Liver (tissue), 9 donors: ENCODE measurements around the gene SLC39A6. TPM values are rescaled to one million over a fixed set of nuclear protein-coding genes. Genes with fewer than 3 reads are reported as not detected.

ENCODE experiments used
- DNase-seq: peaks from one replicate; pipeline ENCODE4 v3.0.0-alpha.2; 2017; ENCODE audit warnings: low spot score
- H3K27ac ChIP-seq, 2 donors: one replicate each; pipeline ENCODE4 v1.7.0; 2013; ENCODE audit warnings: inconsistent platforms in 2 of 2, low read length in 2 of 2, control low read depth in 1 of 2, low read depth in 1 of 2, mild to moderate bottlenecking in 1 of 2
- H3K27me3 ChIP-seq, 4 donors: one replicate each; pipeline versions ENCODE4 v1.6.1 to v1.7.0; 2013; ENCODE audit warnings: low read length in 3 of 4, inconsistent platforms in 1 of 4, mild to moderate bottlenecking in 1 of 4, moderate library complexity in 1 of 4; ENCODE audit not compliant: control insufficient read depth in 4 of 4, insufficient read depth in 4 of 4
- H3K36me3 ChIP-seq, 4 donors: one replicate each; pipeline versions ENCODE4 v1.6.1 to v1.7.0; 2013; ENCODE audit warnings: low read length in 3 of 4, mild to moderate bottlenecking in 3 of 4, low read depth in 1 of 4, moderate library complexity in 1 of 4; ENCODE audit not compliant: control insufficient read depth in 4 of 4, insufficient read depth in 3 of 4
- H3K4me1 ChIP-seq, 4 donors: one replicate each; pipeline versions ENCODE4 v1.6.1 to v1.7.0; 2013; ENCODE audit warnings: low read length in 3 of 4, mild to moderate bottlenecking in 3 of 4, moderate library complexity in 1 of 4; ENCODE audit not compliant: control insufficient read depth in 4 of 4, insufficient read depth in 4 of 4
- H3K4me3 ChIP-seq, 3 donors: one replicate each; pipeline versions ENCODE4 v1.6.1 to v1.7.0; 2013; ENCODE audit warnings: low read length in 3 of 3, control low read depth in 1 of 3, low read depth in 1 of 3, mild to moderate bottlenecking in 1 of 3
- H3K9ac ChIP-seq, 2 donors: one replicate each; pipeline ENCODE4 v1.7.0; 2013; ENCODE audit warnings: low read length in 2 of 2, mild to moderate bottlenecking in 2 of 2, moderate library complexity in 2 of 2, control low read depth in 1 of 2, low read depth in 1 of 2
- H3K9me3 ChIP-seq, 4 donors: one replicate each; pipeline versions ENCODE4 v1.6.1 to v1.7.0; 2013; ENCODE audit warnings: low read length in 3 of 4; ENCODE audit not compliant: control insufficient read depth in 4 of 4
- ATF3 ChIP-seq: IDR thresholded peaks from 2 replicates; pipeline ENCODE4 v1.6.1; 2016; ENCODE audit warnings: antibody characterized with exemption
- EGR1 ChIP-seq, 2 donors: IDR thresholded peaks; 2 replicates each; pipeline ENCODE4 v1.6.1; 2016 to 2018; ENCODE audit warnings: antibody characterized with exemption in 2 of 2, low read depth in 2 of 2
- FOXA1 ChIP-seq: IDR thresholded peaks from 2 replicates; pipeline ENCODE4 v1.6.1; 2016; ENCODE audit warnings: antibody characterized with exemption
- FOXA2 ChIP-seq: IDR thresholded peaks from 2 replicates; pipeline ENCODE4 v1.6.1; 2016; ENCODE audit warnings: antibody characterized with exemption
- GABPA ChIP-seq, 2 donors: IDR thresholded peaks in 1 of 2; conservative IDR thresholded peaks in 1 of 2; 2 replicates each; pipeline ENCODE4 v1.6.1; 2016; ENCODE audit warnings: antibody characterized with exemption in 2 of 2, mild to moderate bottlenecking in 1 of 2, moderate library complexity in 1 of 2
- HNF4A ChIP-seq, 2 donors: conservative IDR thresholded peaks; 2 replicates each; pipeline ENCODE4 v1.6.1; 2016; ENCODE audit warnings: antibody characterized with exemption in 2 of 2, mild to moderate bottlenecking in 2 of 2
- HNF4G ChIP-seq: IDR thresholded peaks from 2 replicates; pipeline ENCODE4 v1.6.1; 2016; ENCODE audit warnings: antibody characterized with exemption
- JUND ChIP-seq, 2 donors: IDR thresholded peaks; 2 replicates each; pipeline ENCODE4 v1.6.1; 2016; ENCODE audit warnings: antibody characterized with exemption in 2 of 2
- MAX ChIP-seq: IDR thresholded peaks from 2 replicates; pipeline ENCODE4 v1.6.1; 2016; ENCODE audit warnings: antibody characterized with exemption
- NR2F2 ChIP-seq: IDR thresholded peaks from 2 replicates; pipeline ENCODE4 v1.6.1; 2016; ENCODE audit warnings: antibody characterized with exemption
- RAD21 ChIP-seq, 2 donors: IDR thresholded peaks; 2 replicates each; pipeline ENCODE4 v1.6.1; 2016; ENCODE audit warnings: antibody characterized with exemption in 2 of 2, mild to moderate bottlenecking in 2 of 2
- REST ChIP-seq: IDR thresholded peaks from 2 replicates; pipeline ENCODE4 v1.6.1; 2016; ENCODE audit warnings: antibody characterized with exemption, mild to moderate bottlenecking
- RXRA ChIP-seq, 2 donors: IDR thresholded peaks; 2 replicates each; pipeline ENCODE4 v1.6.1; 2017 to 2018; ENCODE audit warnings: antibody characterized with exemption in 2 of 2, mild to moderate bottlenecking in 1 of 2
- SP1 ChIP-seq: IDR thresholded peaks from 2 replicates; pipeline ENCODE4 v1.6.1; 2018; ENCODE audit warnings: antibody characterized with exemption, mild to moderate bottlenecking
- TAF1 ChIP-seq: conservative IDR thresholded peaks from 2 replicates; pipeline ENCODE4 v1.6.1; 2016; ENCODE audit warnings: antibody characterized with exemption, mild to moderate bottlenecking
- YY1 ChIP-seq: IDR thresholded peaks from 2 replicates; pipeline ENCODE4 v1.6.1; 2016; ENCODE audit warnings: antibody characterized with exemption, mild to moderate bottlenecking
- WGBS: extraction: QIAGEN DNeasy Blood & Tissue Kit; methylation state at CpG from one replicate; pipeline ENCODE4 v1.1.7; 2013; 5-methylcytosine and 5-hydroxymethylcytosine counted together
- polyA plus RNA-seq, 2 donors: library from polyadenylated mRNA; stranded (reverse) in 1 of 2; unstranded in 1 of 2; fragments of 200-250 nt in 1 of 2; fragments of >200 nt in 1 of 2; fragmentation: Nextera tagmentation in 1 of 2; extraction: Ambion mirVana in 1 of 2; gene quantifications; one replicate each; pipeline versions ENCODE4 v1.2.1 to v1.2.3, GENCODE V29; 2013 to 2015
- total RNA-seq, 2 donors: library from RNA; depleted of rRNA; stranded (reverse); fragments of >200 nt; gene quantifications; one replicate each; pipeline ENCODE4 v1.2.3, GENCODE V29; 2014
- TF ChIP-seq, protein P1 (sequence below): IDR thresholded peaks from 2 replicates; pipeline ENCODE4 v1.6.1; 2016; ENCODE audit warnings: antibody characterized with exemption
- TF ChIP-seq, protein P2 (sequence below): fragments of 150-350 bp; IDR thresholded peaks from 2 replicates; pipeline ENCODE4 v1.5.1; 2017; ENCODE audit warnings: improper control_type of control experiment, low read depth, low read length; ENCODE audit not compliant: missing input control
- donor health status: healthy.
- donor health status: healthy.
- donor health status: healthy.
- donor health status: healthy.
- donor health status: healthy.

Gene SLC39A6
- total and polyA plus RNA-seq, 4 donors: 4.6 to 16.6 (median 8.3) TPM

GRCh38 chr18:36066686-36067054 is 62.5 kb downstream of the SLC39A6 start:
- H3K9ac ChIP-seq: peak overlapping the region; percentile 73 to 91
- H3K4me1 ChIP-seq: peaks cover 0 to 11% (median 4%) of the 10 kb centered on the region in 4 donors
- H3K27me3 ChIP-seq: no peaks in the 10 kb centered on the region
- TF ChIP-seq, protein P1, sequence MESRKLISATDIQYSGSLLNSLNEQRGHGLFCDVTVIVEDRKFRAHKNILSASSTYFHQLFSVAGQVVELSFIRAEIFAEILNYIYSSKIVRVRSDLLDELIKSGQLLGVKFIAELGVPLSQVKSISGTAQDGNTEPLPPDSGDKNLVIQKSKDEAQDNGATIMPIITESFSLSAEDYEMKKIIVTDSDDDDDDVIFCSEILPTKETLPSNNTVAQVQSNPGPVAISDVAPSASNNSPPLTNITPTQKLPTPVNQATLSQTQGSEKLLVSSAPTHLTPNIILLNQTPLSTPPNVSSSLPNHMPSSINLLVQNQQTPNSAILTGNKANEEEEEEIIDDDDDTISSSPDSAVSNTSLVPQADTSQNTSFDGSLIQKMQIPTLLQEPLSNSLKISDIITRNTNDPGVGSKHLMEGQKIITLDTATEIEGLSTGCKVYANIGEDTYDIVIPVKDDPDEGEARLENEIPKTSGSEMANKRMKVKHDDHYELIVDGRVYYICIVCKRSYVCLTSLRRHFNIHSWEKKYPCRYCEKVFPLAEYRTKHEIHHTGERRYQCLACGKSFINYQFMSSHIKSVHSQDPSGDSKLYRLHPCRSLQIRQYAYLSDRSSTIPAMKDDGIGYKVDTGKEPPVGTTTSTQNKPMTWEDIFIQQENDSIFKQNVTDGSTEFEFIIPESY: no peak
- TF ChIP-seq EGR1 (IDR thresholded peaks at IDR 0.05; ENCODE audit: low read depth in 2 of 2): no peak
- no peak for TF ChIP-seq FOXA2
- no peak for TF ChIP-seq SP1
- no peak for TF ChIP-seq TAF1
- TF ChIP-seq YY1: no peak
- no peak for TF ChIP-seq RXRA (IDR thresholded peaks at IDR 0.05)
- TF ChIP-seq REST: no peak
- no peak for TF ChIP-seq JUND (IDR thresholded peaks at IDR 0.05)
- TF ChIP-seq, protein P2, sequence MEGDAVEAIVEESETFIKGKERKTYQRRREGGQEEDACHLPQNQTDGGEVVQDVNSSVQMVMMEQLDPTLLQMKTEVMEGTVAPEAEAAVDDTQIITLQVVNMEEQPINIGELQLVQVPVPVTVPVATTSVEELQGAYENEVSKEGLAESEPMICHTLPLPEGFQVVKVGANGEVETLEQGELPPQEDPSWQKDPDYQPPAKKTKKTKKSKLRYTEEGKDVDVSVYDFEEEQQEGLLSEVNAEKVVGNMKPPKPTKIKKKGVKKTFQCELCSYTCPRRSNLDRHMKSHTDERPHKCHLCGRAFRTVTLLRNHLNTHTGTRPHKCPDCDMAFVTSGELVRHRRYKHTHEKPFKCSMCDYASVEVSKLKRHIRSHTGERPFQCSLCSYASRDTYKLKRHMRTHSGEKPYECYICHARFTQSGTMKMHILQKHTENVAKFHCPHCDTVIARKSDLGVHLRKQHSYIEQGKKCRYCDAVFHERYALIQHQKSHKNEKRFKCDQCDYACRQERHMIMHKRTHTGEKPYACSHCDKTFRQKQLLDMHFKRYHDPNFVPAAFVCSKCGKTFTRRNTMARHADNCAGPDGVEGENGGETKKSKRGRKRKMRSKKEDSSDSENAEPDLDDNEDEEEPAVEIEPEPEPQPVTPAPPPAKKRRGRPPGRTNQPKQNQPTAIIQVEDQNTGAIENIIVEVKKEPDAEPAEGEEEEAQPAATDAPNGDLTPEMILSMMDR: no peak
- no peak for TF ChIP-seq GABPA (IDR thresholded peaks at IDR 0.05 in 1 of 2, conservative IDR thresholded peaks at IDR 0.05 in 1 of 2)
- TF ChIP-seq FOXA1: no peak
- TF ChIP-seq MAX: no peak
- no peak for TF ChIP-seq RAD21 (IDR thresholded peaks at IDR 0.05)
- no peak for TF ChIP-seq NR2F2
- TF ChIP-seq HNF4G: no peak
- TF ChIP-seq HNF4A (conservative IDR thresholded peaks at IDR 0.05): no peak
- no peak for TF ChIP-seq ATF3
- DNase-seq: no peak
- peak overlapping the region; percentile 80 to 95 for H3K27ac ChIP-seq
- no peaks in the 10 kb centered on the region for H3K36me3 ChIP-seq
- peak overlapping the region; percentile 78 to 98 (median 90) for H3K4me3 ChIP-seq
- 1% methylated on average over 5 of the region's 5 CpGs for WGBS
- no peaks in the 10 kb centered on the region for H3K9me3 ChIP-seq
